SU-DHL-6 (cell line): ENCODE data around the gene ZIC4.

ENCODE experiments used
- H2AFZ ChIP-seq: fragments of 200-600 bp; sonication (generic); 2 replicates; pipeline ENCODE4 v1.6.1; 2014; ENCODE audit warnings: low read depth, mild to moderate bottlenecking, moderate library complexity, mixed read lengths, antibody characterized with exemption, low read length; ENCODE audit not compliant: severe bottlenecking
- H3F3A ChIP-seq: fragments of 200-600 bp; shearing (Covaris generic); 2 replicates; pipeline ENCODE4 v1.6.0; 2016; ENCODE audit warnings: antibody characterized with exemption, mild to moderate bottlenecking; ENCODE audit not compliant: insufficient read depth
- H3K27ac ChIP-seq: fragments of 200-600 bp; sonication (generic); 2 replicates; pipeline ENCODE4 v1.5.1; 2016; ENCODE audit warnings: low read depth, mild to moderate bottlenecking, low read length, moderate library complexity, mixed read lengths
- H3K27me3 ChIP-seq: fragments of 200-600 bp; sonication (generic), shearing (Covaris generic); 2 replicates; pipeline ENCODE4 v1.6.0; 2014; ENCODE audit warnings: mild to moderate bottlenecking, low read length
- H3K36me3 ChIP-seq: fragments of 200-600 bp; sonication (generic); 2 replicates; pipeline ENCODE4 v1.6.1; 2014; ENCODE audit warnings: mild to moderate bottlenecking, low read length, mixed read lengths
- H3K4me2 ChIP-seq: fragments of 300-600, 200-600 bp; shearing (Covaris generic), sonication (generic); 2 replicates; pipeline ENCODE4 v1.6.0; 2014; ENCODE audit warnings: low read length, low read depth, mild to moderate bottlenecking; ENCODE audit not compliant: poor library complexity, severe bottlenecking
- H3K4me3 ChIP-seq: fragments of 200-600 bp; sonication (generic); 2 replicates; pipeline ENCODE4 v1.5.1; 2014; ENCODE audit warnings: antibody characterized with exemption, low read length, mild to moderate bottlenecking, mixed read lengths; ENCODE audit not compliant: insufficient read depth, poor library complexity, severe bottlenecking
- H3K79me2 ChIP-seq: fragments of 200-600 bp; sonication (generic); 2 replicates; pipeline ENCODE4 v1.6.1; 2014; ENCODE audit warnings: mild to moderate bottlenecking, low read length, moderate library complexity; ENCODE audit not compliant: insufficient read depth
- H3K9ac ChIP-seq: fragments of 200-600 bp; sonication (generic); 2 replicates; pipeline ENCODE4 v1.7.0; 2014; ENCODE audit warnings: mild to moderate bottlenecking, low read length
- H3K9me2 ChIP-seq: fragments of 200-600 bp; sonication (generic); replicated peaks from 2 replicates; pipeline ENCODE4 v1.6.1; 2014; ENCODE audit warnings: low read length; ENCODE audit not compliant: insufficient read depth
- H3K9me3 ChIP-seq: fragments of 200-600 bp; sonication (generic); 2 replicates; pipeline ENCODE4 v1.6.1; 2014; ENCODE audit warnings: low read length, mixed read lengths; ENCODE audit not compliant: insufficient read depth
- H4K20me1 ChIP-seq: fragments of 200-600 bp; sonication (generic); 2 replicates; pipeline ENCODE4 v1.6.1; 2014; ENCODE audit warnings: low read depth, mild to moderate bottlenecking, antibody characterized with exemption, low read length, moderate library complexity, mixed read lengths
- CTCF ChIP-seq: fragments of 200-600 bp; sonication (generic); IDR thresholded peaks from one replicate; pipeline ENCODE4 v1.5.1; 2017; ENCODE audit warnings: antibody characterized with exemption, mild to moderate bottlenecking, low read length, moderate library complexity; ENCODE audit not compliant: insufficient read depth, poor library complexity, severe bottlenecking
- EZH2phosphoT487 ChIP-seq: fragments of 200-600 bp; sonication (generic), shearing (Covaris generic); conservative IDR thresholded peaks from 2 replicates; pipeline ENCODE4 v1.6.1; 2018; ENCODE audit warnings: mild to moderate bottlenecking, antibody characterized with exemption, low read length, moderate library complexity, mixed read lengths

Gene ZIC4

GRCh38 chr3:147431751-147432150 lies 25.4 kb upstream of the ZIC4 start:
- no peaks in the 10 kb centered on the region for H3K9me2 ChIP-seq
- no peak overlapping the region for H3K4me3 ChIP-seq
- no peak overlapping the region for H3K9ac ChIP-seq
- TF ChIP-seq EZH2phosphoT487 (no peak), CTCF (no peak)
- no peak overlapping the region for H3K27ac ChIP-seq
- H3K79me2 ChIP-seq = no peaks in the 10 kb centered on the region
- no peak overlapping the region for H2AFZ ChIP-seq
- no peaks in the 10 kb centered on the region for H3K36me3 ChIP-seq
- no peaks in the 10 kb centered on the region for H3K27me3 ChIP-seq
- H3K9me3 ChIP-seq = no peaks in the 10 kb centered on the region
- no peaks in the 10 kb centered on the region for H4K20me1 ChIP-seq
- no peaks in the 10 kb centered on the region for H3F3A ChIP-seq
- H3K4me2 ChIP-seq = no peak overlapping the region

DNA sequence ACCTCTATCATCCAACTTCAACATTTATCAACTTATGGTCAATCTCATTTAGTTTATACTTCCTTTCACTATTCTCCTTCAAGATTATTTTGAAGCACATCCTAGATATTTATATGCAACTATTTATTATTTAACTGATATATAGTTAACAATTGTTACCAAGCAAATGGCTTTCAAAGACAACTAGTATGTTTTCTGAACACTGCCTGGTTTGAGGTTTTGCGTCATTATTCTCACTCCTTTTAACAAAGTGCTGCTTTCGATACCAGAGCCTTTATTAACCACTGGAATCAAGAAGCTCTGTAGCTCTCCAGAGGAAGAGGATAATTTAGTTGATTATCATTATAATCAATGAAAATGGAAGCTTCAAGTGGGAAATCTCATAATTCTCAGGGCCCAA lies 22.4 kb upstream of the ZIC4 start:
- no peaks in the 10 kb centered on the region for H3K27me3 ChIP-seq
- H3K79me2 ChIP-seq = no peaks in the 10 kb centered on the region
- no peak overlapping the region for H3K4me2 ChIP-seq
- no peak overlapping the region for H3K4me3 ChIP-seq
- TF ChIP-seq CTCF = no peak
- no peak for TF ChIP-seq EZH2phosphoT487
- no peaks in the 10 kb centered on the region for H3K9me3 ChIP-seq
- no peak overlapping the region for H2AFZ ChIP-seq
- H3K27ac ChIP-seq = no peak overlapping the region
- no peaks in the 10 kb centered on the region for H3F3A ChIP-seq
- H3K9ac ChIP-seq = no peak overlapping the region
- H4K20me1 ChIP-seq = no peaks in the 10 kb centered on the region
- H3K36me3 ChIP-seq = no peaks in the 10 kb centered on the region
- no peaks in the 10 kb centered on the region for H3K9me2 ChIP-seq

GRCh38 chr3:147428326-147428725 lies 22.0 kb upstream of the ZIC4 start:
- H3K27ac ChIP-seq = no peak overlapping the region
- no peaks in the 10 kb centered on the region for H4K20me1 ChIP-seq
- H3K27me3 ChIP-seq = no peaks in the 10 kb centered on the region
- no peak overlapping the region for H3K4me2 ChIP-seq
- no peaks in the 10 kb centered on the region for H3F3A ChIP-seq
- H3K4me3 ChIP-seq = no peak overlapping the region
- TF ChIP-seq EZH2phosphoT487 (no peak), CTCF (no peak)
- H3K9me2 ChIP-seq = no peaks in the 10 kb centered on the region
- no peaks in the 10 kb centered on the region for H3K9me3 ChIP-seq
- no peak overlapping the region for H2AFZ ChIP-seq
- H3K79me2 ChIP-seq = no peaks in the 10 kb centered on the region
- no peak overlapping the region for H3K9ac ChIP-seq
- H3K36me3 ChIP-seq = no peaks in the 10 kb centered on the region

DNA sequence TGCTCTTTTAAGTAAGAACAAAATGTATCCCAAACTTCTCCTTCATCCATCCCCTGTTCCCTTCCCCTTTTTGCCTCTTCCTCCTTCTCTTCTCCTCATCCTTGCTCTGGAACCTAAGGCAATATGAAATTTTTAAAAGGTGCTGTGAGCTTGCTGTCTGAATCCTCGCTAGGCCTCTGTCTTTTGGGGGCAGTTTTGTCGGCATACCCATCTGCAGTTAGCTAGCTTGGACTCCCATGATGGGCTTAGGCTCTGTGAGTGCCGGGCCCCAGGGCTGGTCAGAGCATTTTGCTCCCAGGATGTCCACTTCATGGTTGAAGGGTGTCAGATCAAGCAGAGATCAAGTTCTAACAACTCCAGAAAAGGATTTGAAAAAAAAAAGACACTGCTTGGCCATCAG lies 21.4 kb upstream of the ZIC4 start:
- no peaks in the 10 kb centered on the region for H3F3A ChIP-seq
- H4K20me1 ChIP-seq = no peaks in the 10 kb centered on the region
- no peaks in the 10 kb centered on the region for H3K79me2 ChIP-seq
- H3K9me2 ChIP-seq = no peaks in the 10 kb centered on the region
- H3K27ac ChIP-seq = no peak overlapping the region
- no peak overlapping the region for H2AFZ ChIP-seq
- no peaks in the 10 kb centered on the region for H3K27me3 ChIP-seq
- H3K9ac ChIP-seq = no peak overlapping the region
- H3K9me3 ChIP-seq = no peaks in the 10 kb centered on the region
- no peak for TF ChIP-seq CTCF
- TF ChIP-seq EZH2phosphoT487 = no peak
- H3K36me3 ChIP-seq = no peaks in the 10 kb centered on the region
- no peak overlapping the region for H3K4me3 ChIP-seq
- H3K4me2 ChIP-seq = no peak overlapping the region
